Epithelial cell of proximal tubule (primary cell): ENCODE data around the gene CCDC54. TPM values are rescaled to one million over a fixed set of nuclear protein-coding genes. Genes with fewer than 3 reads are reported as not detected.

ENCODE experiments used
- DNase-seq: peaks from one replicate; pipeline ENCODE4 v3.0.0-alpha.2; 2011; ENCODE audit warnings: low read depth
- H3K4me3 ChIP-seq: 2 replicates; pipeline ENCODE4 v1.5.1; 2011; ENCODE audit warnings: low read depth, mild to moderate bottlenecking, low read length
- total RNA-seq: library from RNA; depleted of rRNA; stranded (reverse); fragments of >200 nt; gene quantifications from 2 replicates; pipeline ENCODE4 v1.2.3, GENCODE V29; 2015
- TF ChIP-seq, protein P1 (sequence below): conservative IDR thresholded peaks from 2 replicates; pipeline ENCODE4 v1.5.1; 2012; ENCODE audit warnings: low read depth, mild to moderate bottlenecking, low read length

CCDC54 gene
- total RNA-seq, 1 donor from 2014 or later = not detected

DNA sequence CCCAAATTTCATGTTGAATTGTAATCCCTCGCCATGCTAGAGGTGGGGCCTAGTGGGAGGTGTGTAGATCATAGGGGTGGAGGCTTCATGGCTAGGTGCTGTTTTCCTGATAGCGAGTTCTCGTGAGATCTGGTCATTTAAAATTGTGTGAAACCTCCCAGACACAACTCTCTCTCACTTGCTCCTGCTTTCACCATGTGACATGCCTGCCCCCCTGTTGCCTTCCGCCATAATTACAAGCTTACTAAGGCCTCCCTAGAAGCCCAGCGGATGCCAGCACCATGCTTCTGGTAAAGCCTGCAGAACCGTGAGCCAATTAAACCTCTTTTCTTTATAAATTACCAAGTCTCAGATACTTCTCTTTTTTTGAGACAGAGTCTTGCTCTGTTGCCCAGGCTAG is 36.0 kb downstream of the CCDC54 start:
- no peak for DNase-seq
- no peak overlapping the region for H3K4me3 ChIP-seq
- TF ChIP-seq, protein P1, sequence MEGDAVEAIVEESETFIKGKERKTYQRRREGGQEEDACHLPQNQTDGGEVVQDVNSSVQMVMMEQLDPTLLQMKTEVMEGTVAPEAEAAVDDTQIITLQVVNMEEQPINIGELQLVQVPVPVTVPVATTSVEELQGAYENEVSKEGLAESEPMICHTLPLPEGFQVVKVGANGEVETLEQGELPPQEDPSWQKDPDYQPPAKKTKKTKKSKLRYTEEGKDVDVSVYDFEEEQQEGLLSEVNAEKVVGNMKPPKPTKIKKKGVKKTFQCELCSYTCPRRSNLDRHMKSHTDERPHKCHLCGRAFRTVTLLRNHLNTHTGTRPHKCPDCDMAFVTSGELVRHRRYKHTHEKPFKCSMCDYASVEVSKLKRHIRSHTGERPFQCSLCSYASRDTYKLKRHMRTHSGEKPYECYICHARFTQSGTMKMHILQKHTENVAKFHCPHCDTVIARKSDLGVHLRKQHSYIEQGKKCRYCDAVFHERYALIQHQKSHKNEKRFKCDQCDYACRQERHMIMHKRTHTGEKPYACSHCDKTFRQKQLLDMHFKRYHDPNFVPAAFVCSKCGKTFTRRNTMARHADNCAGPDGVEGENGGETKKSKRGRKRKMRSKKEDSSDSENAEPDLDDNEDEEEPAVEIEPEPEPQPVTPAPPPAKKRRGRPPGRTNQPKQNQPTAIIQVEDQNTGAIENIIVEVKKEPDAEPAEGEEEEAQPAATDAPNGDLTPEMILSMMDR = peak; percentile 18

- DNase-seq = no peak
- TF ChIP-seq, protein P1 = no peak
- H3K4me3 ChIP-seq = no peak overlapping the region
Observed at GRCh38 chr3:107414325-107414964, 37.2 kb downstream of the CCDC54 start.

DNA sequence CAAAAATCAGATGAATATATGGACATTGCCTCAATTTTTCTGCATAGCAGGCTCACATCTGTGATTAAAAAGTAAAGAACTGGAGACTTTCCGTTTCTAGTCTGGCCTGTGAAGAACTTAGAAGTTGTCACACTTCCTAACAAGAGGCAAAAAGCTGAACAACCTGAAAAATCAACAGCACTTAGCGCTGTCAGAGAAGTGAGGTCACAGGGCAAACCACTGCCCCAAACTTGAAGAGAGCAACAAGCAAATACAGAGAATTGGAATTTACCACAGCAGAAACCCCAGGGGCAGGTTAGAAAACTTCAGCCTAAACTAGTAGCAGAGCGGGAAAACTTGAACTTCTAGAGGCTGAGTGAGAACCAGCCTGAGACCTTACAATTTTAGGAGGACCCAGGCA is 38.9 kb downstream of the CCDC54 start:
- TF ChIP-seq, protein P1 = no peak
- H3K4me3 ChIP-seq = no peak overlapping the region
- DNase-seq = no peak

DNA sequence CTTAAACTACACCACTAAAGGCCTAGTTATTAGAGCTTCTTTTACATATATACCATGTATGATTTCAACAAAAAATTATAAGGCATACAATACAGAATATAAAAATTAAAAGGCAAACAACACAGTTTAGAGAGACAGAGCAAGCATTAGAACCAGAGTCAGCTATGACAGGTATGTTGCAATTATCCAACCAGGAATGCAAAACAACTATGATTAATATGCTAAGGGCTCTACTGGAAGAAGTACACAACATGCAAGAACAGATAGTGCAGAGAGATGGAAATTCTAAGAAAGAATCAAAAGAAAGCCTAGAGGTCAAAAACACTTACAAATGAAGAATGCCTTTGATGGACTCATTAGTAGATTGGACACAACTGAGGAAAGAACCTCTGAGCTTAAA is 39.6 kb downstream of the CCDC54 start:
- no peak overlapping the region for H3K4me3 ChIP-seq
- TF ChIP-seq, protein P1 = no peak
- DNase-seq = no peak

- TF ChIP-seq, protein P1 = peak; percentile 81
- no peak overlapping the region for H3K4me3 ChIP-seq
- DNase-seq = no peak
Observed at GRCh38 chr3:107421170-107421792, 44.0 kb downstream of the CCDC54 start.

DNA sequence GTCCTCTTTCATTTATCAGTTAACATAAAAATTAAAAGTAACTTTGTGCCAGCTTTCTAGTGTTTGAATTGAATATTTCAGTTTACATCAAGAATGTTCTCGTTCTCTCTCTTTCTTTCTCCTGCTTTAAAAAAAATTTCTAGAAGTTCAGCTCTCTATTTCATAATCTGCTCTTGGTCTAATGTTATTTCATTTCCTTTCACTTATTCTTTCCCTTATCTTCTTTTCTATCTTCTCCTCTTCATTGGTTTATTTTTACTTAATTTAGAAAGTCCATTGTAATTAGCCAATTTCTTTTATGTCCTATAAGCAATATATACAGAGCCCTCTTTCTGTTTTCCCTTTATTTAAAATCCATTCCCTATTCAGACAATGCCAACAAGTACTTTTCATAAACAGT is 44.6 kb downstream of the CCDC54 start:
- TF ChIP-seq, protein P1 = no peak
- DNase-seq = no peak
- H3K4me3 ChIP-seq = no peak overlapping the region

- TF ChIP-seq, protein P1 = no peak
- DNase-seq = no peak
- no peak overlapping the region for H3K4me3 ChIP-seq
Observed at GRCh38 chr3:107425033-107425432, 47.8 kb downstream of the CCDC54 start.
